Fibroblast of skin of left quadriceps (primary cell): ENCODE data around the gene OTOGL.
"Not testable (repeated sequence)": the region's sequence is repeated elsewhere in the genome, so short reads cannot be mapped to it uniquely, and the experiment has no call there.

ENCODE experiments used
- DNase-seq, 2 experiments: peaks; one replicate each; pipeline ENCODE4 v3.0.0-alpha.2; 2013; ENCODE audit warnings: low read depth in 2 of 2

OTOGL gene

DNA sequence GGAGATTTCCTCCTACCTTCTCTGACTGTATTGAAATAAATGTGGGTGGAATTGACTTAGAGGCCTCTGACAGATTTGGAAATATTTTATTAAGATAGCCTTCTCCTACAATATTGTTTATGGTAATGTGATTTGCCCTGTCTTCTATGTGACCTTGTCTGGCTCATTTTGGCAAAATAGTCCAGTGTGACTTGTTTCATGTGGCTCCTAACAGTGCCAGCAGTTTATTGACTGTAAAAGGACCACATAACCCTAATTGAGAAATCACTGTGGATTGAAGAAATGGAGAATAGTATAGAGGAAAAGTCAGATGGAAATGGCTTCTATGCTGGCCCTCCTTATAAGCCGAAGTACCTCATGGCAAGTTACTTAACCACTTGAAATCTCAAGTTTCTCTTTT lies 173.8 kb downstream of the OTOGL start:
- DNase-seq: no peak

DNA sequence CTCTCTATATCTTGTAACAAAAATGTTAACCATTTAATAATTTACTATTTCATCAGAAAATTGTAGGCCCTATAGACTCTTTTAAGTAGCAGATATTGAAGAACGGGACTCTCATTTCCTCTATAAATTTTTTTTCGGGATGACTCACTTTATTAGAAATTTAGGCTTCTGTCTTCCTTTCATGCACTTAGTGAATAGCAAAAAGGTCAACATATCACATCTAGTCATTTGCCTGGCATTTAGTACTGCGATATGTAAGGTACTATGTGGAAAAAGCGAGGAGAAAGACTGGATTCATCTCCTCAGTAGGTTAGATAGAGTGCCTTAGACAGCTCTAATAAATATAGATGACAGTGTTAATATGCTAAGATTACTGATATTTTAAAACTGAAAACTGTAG lies 178.4 kb downstream of the OTOGL start:
- DNase-seq: no peak

DNA sequence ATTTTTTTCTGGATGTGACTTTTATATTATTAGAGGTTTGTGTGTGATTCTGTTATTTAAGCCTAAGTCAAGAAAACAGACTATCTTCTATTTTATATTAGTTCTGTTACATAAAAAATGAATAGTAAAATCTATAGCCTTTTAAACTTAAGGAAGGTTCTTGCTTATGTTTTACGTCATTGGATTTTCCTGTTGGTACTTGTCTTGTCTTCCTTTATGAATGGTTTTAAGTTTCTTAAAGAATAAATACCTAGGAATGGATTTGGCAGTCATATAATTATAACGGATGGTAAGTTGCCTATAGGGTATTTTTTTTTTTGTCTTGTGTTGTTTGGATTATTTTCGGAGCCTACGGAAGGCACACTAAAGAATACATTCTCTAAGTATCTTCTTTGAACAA lies 182.9 kb downstream of the OTOGL start:
- DNase-seq: no peak

DNA sequence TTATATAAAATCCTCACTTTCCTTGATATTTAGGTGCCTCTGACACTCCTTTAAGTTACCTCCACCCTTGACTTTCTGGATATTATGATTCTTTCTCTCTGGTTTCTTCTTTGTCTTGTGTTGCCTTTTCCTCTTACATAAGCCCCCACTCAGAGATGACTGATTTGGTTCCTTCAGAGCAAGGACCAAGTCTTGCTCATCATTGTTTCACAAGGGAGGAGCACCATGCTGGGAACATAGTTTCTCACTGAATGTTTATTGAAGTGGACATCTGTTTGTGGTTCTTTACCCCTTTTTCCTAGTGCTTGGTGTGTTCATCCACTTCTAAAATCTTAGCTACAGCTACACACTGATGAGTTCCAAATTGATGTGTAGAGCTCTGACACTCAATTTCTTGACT lies 183.4 kb downstream of the OTOGL start:
- no peak for DNase-seq

DNA sequence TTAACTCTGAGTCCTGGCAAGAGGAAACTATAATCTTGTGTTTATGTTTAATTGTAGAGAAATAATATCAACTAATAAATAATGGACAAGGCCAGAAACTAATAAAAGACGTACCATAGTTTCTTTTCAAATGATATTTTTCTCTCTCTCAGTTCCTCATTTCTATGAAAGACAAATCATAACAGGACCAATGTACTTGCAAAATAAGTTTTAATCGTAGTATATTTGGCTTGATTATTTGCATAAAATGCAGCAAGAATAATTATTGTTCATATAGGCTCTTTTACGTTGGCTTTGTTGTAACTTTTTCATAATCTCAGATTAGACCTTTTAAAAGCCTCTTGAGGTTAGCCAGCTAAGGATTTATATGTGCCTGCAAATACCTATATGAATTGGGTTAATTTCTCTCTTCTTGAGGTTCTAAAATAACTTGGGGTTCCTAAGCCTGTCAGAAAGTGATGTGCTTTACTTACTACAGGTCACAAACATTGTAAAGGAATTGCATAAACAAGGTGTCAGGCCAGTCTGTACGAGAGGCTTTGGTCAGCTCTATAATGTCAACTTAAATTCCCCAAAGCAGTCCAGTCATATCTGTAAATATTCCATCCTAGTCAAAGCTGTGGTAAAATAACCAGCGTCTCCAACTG lies 191.9 kb downstream of the OTOGL start:
- DNase-seq: no peak

DNA sequence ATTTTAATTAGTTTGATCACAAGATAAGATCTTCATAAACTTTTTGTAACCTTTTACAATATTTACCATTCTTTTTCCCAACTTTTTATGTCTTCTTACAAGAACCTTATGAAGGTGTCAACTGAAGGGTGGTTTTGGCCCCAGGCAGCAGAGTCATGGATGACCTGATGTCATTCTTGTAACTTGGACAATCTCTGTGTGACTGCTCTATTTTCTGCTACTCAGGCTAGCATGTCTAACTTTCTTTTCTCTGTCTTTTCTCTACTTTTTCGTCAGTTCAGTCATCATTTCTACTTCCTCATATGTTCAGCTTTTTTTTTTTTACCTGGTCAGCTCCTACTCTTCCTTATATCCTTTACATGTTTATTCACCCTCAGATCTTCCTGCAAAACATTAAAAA lies 194.0 kb downstream of the OTOGL start:
- DNase-seq: no peak

DNA sequence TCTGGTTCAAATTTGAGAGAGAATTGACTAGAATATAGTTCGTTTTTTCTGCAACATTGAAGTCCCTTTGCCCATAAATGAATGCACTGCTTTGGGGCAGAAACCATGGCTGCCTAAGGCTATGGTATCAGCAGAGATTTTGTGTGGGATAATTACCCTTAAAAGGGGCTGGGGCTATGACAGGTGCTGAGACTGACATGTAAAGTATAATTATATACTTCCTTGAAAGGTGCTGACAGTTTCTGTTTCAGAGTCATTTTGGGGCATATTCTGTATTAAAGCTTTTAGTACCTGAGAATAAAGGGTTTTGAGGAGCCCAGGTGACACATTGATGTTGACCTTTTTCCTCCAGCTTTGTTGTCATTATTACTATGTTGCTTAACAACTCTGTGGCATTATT lies 194.4 kb downstream of the OTOGL start:
- no peak for DNase-seq

DNA sequence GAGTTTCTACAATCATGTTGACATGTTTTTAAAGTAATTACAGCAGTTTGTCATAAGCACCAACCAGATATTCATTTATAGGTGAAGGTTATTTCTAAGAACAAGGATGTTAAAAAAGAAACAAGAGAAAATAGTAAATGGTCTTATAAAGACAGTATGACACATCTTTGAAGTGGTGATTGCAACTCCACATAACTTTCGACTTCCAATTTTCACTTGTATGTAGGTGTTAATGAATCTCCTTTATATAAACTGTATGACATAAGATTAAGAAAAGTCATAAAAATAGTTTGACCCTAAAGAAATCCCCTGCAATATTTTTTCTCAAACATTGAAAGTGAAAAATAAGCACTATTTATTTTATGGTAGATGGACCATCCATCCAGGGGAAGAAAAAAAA lies 199.9 kb downstream of the OTOGL start:
- DNase-seq: no peak

DNA sequence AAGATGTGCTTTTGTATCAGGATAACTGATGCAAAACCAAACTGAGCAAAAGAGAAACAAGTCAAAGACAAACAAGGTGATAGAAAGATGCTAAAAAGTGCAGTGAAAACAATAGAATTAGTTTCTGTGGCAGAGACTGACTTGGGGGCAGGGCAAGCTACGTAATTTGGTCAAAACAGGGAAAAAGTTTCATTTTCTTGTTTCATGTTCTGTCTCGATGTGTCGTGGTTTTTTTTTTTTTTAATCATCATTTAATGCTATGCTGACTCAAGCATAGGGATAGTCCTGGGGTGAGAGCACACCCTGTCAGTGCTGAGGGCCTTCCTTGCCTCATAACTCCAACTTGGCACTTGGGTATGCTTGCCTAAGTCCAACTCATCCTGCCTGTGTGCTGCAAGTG lies 200.6 kb downstream of the OTOGL start:
- DNase-seq: no peak

DNA sequence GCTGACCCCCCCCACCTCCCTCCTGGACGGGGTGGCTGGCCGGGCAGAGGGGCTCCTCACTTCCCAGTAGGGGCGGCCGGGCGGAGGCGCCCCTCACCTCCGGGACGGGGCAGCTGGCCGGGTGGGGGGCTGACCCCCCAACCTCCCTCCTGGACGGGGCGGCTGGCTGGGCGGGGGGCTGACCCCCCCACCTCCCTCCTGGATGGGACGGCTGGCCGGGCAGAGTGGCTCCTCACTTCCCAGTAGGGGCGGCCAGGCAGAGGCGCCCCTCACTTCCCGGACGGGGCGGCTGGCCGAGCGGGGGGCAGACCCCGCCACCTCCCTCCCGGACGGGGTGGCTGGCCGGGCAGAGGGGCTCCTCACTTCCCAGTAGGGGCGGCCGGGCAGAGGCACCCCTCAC lies 208.1 kb downstream of the OTOGL start:
- DNase-seq: not testable (repeated sequence)

DNA sequence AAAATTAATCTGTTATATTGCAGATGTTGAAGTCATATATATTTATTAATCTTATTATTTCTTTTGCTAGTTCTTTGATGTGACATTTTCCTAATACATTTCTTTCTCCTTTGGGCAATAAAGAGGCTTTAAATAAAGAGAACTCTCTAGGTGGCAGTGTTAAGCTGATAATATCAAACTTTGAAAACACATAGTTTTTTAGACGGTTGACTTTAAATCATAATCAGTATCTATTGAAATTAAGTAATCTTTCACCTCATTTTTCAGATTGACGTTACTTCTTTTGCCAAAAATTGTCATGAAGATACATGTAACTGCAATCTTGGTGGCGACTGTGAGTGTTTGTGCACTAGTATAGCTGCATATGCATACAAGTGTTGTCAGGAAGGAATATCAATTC lies 213.9 kb downstream of the OTOGL start:
- no peak for DNase-seq

DNA sequence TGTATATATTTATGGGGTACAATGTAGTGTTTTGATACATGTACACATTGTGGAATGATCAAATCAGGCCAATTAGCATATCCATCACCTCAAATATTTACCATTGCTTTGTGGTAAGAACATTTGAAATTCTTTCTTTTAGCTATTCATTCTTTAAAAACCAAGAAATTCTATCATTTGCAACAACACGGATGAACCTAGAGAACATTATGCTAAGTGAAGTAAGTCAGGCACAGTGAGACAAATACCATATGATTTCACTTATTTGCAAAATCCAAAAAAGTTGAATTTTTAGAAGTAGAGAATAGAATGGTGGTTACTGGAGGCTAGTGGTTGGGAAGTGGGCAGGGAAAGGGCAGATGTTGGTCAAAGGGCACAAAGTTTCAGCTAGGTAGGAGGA lies 215.4 kb downstream of the OTOGL start:
- no peak for DNase-seq

DNA sequence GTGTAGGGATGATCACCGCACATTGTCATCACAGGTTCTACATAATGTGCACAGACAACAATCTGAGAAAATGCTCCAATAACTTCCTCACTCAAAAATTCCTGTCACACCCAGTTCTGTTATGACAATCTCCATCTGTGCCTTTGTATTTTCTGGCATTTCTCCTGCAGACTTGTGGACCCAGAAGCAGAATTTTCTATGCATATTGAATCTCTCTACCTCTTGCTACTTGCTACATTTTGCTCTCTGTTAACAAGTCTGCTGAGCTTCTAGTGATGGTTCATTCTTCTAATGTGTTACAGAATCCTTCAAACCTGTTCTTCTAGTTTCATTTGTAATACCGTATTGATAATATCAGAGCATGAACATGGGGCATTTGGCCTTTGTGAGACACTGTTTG lies 216.9 kb downstream of the OTOGL start:
- no peak for DNase-seq

DNA sequence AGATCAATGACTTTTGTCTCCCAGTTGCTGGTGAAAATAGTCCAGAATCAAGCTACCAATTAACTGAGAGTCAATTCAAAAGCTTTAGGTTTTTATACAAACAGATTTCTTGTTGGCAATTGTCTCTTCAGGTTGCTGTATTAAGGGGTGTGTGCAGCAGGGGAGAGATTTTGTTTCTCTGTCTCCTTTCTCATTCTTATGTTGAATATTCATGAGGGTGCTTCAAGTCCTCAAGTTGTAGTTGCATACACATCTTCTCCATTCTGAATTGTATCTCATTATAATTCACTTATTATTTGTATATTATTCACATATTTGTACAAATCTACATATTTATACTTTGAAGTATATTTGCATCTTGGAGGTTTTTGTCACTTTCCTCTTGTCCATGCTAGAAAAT lies 218.0 kb downstream of the OTOGL start:
- no peak for DNase-seq

DNA sequence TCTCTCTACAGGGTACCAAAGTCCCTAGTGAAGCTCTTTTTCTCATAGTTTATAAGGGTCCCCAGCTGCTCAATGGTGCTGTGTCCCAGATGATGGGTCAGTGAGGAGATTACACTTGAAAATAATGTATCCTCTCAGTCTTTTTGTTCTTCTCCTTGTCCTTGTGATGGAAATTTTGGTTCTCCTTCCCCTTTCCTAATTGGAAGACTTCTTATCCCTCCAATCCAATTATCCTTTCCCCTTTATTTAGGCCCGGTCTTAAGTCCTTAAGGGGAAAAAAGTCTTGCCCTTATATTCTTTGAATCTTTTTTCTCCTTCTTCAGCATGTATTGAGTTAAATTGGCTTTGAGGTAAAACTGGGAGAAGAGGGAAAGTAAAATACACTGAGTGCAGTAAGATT lies 218.6 kb downstream of the OTOGL start:
- no peak for DNase-seq

DNA sequence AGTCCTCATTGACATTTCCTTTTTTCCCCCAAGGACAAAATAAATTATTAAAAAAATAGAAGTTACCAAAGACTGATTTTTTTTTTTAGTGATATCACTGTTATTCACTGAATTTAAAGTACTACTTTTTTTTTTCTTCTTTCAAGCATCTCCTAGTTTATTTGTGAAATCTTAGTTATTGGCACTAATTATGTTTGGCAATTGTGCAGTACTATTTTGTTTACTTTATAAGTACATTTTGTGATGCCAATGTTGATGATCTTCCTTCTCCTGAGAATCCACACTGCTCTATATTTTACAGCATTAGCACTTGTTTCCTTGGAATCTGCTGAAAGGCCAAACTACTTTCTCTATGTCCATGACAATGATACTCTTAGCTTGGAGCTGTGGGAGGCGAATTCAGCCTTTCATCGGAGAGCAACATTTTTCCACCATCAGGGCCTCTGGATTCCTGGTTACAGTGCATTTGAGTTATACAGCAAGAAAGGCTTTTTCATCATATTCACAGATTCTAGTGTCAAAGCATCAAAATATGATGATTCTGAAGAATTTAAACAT lies 220.9 kb downstream of the OTOGL start:
- DNase-seq: no peak

DNA sequence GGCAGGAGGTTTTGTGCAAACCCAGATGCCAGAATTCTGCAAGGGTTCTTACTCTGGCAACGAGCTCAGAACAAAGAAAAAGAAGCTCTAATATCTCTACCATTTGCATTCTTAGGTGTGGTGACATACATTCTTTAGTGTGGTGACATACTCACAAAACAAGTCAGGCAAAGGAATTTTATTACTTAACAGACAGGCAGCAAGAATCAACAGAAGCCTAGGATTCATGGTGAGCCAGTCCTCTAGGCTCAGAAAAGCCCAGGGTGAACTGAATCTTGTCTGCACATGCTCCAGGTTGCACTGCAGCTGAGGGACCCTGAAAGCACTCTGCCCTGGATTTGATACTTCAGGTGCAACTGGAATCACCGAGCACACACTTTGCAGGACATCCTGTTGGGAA lies 222.3 kb downstream of the OTOGL start:
- DNase-seq: peak in 1 of 2 experiments; percentile 4

DNA sequence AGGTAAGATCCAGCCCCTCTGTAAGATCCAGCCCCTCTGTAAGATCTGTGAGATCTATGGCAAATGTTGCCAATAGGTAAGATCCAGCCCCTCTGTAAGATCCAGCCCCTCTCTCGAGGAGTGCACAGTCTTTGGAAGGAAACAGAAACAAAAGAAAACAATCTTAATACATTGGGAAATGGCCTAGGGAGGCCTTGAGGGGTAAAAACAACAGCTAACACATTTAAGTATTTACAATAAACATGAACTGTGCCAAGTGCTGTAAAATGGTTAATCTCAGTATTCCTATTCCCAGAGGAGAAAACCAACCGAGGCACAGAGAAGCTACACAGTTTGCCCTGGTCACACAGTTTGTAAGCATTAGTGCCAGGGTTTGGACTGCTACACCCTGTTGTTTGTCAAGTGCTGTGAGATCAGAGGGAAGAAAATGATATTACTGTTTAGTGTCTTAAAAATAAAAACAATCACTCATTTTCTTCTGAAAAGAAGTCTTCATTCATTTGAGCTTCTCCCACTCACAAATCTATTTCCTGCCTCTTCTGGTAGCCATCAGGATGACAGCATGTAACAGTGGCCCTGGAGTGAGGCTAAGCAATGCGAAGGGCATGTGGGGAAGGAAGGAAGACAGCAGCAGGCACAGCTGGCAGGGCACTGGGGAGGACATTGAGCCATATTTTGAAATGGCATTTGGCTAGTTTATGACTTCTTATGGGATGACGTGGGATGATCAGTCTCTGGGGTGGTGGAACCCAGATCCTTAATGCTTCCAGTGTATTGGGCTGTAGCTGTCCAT lies 226.0 kb downstream of the OTOGL start:
- no peak for DNase-seq

DNA sequence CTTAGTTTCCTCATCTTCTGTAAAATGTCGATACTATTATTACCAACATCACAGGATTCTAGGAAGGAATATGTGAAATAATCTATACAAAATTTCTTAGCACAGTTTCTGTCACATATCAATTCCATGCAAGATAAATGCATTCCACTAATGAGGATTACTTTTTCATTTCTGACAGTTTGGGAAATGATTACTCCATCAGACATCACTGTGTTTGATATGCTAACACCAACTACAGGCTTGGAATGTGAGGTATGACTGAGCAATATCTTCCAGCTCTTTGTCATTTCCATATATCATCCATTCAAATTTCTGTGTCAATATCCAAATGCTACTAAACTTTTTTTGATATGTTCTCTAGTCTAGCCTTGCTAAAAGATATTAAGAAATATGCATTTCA lies 233.5 kb downstream of the OTOGL start:
- no peak for DNase-seq

DNA sequence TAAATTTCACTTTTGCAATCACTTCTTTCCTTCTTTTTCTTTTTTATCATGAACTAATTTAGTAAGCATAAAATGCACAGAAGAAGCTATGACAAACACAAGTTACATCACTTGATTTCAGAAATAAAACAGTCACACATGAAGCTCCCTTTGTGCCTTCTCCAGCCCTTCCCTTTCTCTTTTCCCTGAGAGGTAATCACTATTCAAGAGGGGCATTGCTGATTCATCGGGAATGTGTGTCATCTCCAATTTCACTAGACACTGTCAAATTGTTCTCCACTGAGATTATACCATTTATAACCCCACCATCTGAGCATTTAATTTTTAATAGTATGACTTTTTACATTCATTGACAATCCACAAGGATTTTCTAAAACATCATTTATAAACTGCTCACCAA lies 253.1 kb downstream of the OTOGL start:
- no peak for DNase-seq

DNA sequence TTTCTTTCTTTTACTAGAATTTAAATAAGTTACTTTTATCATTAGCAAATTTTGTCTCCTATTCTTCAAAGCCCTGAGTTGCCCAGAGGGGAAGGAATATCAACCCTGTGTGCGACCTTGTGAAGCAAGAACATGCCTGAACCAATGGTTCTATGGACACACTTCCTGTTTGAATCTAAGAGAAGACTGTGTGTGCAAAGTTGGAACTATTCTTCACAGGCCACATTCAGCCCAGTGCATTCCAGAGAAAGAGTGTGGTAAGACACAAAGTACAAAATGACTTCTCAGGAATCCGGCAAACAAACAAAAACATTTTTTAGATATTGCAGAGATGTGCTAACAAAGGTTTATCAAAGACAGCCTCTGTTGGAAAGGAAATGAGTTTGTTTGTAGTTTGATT lies 253.9 kb downstream of the OTOGL start:
- peak; percentile 4 for DNase-seq

DNA sequence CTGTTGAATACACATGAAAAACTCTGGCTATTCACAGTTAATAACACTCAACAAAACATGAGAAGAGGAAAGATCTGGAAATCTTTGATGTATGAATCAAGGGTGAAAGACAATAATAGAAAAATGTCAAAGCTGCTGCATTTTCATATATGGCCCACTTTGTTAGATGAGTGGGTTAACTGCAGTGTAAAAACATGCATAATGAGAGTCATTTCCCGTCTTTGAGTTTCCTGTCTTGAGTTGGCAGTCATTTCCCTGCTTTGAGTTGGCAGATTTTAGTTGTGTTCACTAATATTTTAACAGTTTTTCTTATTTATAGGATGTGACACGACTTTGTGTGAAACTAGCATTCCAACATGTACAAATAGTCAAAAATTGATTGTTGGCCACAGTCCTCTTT lies 256.8 kb downstream of the OTOGL start:
- no peak for DNase-seq

DNA sequence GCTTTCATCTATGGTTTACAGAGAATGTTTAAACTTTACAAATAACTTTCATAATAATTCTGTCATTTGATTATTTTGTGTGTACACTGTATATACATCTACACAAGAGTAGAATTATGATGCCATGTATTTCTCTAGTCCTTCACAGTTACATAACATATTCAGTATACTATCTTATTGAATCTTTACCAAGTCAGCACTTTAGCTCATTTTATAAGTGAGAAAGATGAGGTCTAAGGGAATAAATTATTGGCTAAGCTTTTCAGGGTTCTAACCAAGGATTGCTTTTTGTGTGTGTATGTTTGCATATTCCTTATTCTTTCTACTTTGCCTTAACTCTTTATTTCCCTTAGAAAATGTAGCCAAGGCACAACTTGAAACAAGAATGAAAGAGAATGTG lies 260.4 kb downstream of the OTOGL start:
- DNase-seq: no peak
